ENCODE data around the gene FETUB. TPM values are rescaled to one million over a fixed set of nuclear protein-coding genes. Genes with fewer than 3 reads are reported as not detected.

The FETUB gene
- total RNA-seq (0.04 TPM), polyA plus RNA-seq (ENCODE audit: insufficient read depth in 1 of 8, insufficient read length in 8 of 8, low replicate concordance in 1 of 8) (under 1 TPM in 4 of 8 donors, not detected in 4; 0.10 to 0.55 (median 0.28) TPM)
- long read RNA-seq, donor 1: 0 reads
- long read RNA-seq, donor 2: 0 reads
- long read RNA-seq, donor 3: 0 reads
- long read RNA-seq, donor 4: 0 reads
- long read RNA-seq, donor 5: 0 reads
- long read RNA-seq, donor 6: 0 reads
- long read RNA-seq, donor 7: 0 reads
- long read RNA-seq, donor 8: 0 reads
- long read RNA-seq, donor 9: 0 reads
- long read RNA-seq, donor 10: 0 reads
- long read RNA-seq, donor 11: 0 reads

- WGBS (ENCODE audit: insufficient coverage): 92% methylated on average over 1 of the region's 1 CpG
- Histone ChIP-seq H3K27ac (ENCODE audit: low read length) (no peak within 1 kb of the TSS), H3K9me3 (replicated peaks; ENCODE audit: control insufficient read depth, low read depth, low read length) (no peaks in the 10 kb centered on the region), H3K4me3 (ENCODE audit: low read length) (no peak within 1 kb of the TSS), H3K36me3 (ENCODE audit: control insufficient read depth, insufficient read depth, low read length) (no peaks in the 10 kb centered on the region), H3K4me1 (ENCODE audit: control insufficient read depth, insufficient read depth, low read length) (no peaks in the 10 kb centered on the region), H3K27me3 (ENCODE audit: control insufficient read depth, insufficient read depth, low read length) (peaks cover 5% of the 10 kb centered on the region)
- no peak for DNase-seq
These were observed at the start of gene FETUB for GRCh38 chr3:186639778-186640472. Gene FETUB (plus strand): TSS chr3:186640399. CDS start chr3:186640461, 62 bp downstream.

GRCh38 chr3:186590580-186591295 lies 49.5 kb upstream of the FETUB start:
- Histone ChIP-seq H3K4me1 (ENCODE audit: control insufficient read depth, insufficient read depth, low read length) (no peaks in the 10 kb centered on the region), H3K36me3 (ENCODE audit: control insufficient read depth, insufficient read depth, low read length) (no peaks in the 10 kb centered on the region), H3K27ac (ENCODE audit: low read length) (no peak overlapping the region), H3K27me3 (ENCODE audit: control insufficient read depth, insufficient read depth, low read length) (no peaks in the 10 kb centered on the region), H3K4me3 (ENCODE audit: low read length) (no peak overlapping the region), H3K9me3 (replicated peaks; ENCODE audit: control insufficient read depth, low read depth, low read length) (no peaks in the 10 kb centered on the region)
- DNase-seq: no peak
- 76% methylated on average over 3 of the region's 7 CpGs for WGBS (ENCODE audit: insufficient coverage)

- DNase-seq: no peak
- H3K27ac ChIP-seq (ENCODE audit: low read length): no peak overlapping the region
- H3K36me3 ChIP-seq (ENCODE audit: control insufficient read depth, insufficient read depth, low read length): no peaks in the 10 kb centered on the region
- no peaks in the 10 kb centered on the region for H3K9me3 ChIP-seq (replicated peaks; ENCODE audit: control insufficient read depth, low read depth, low read length)
- H3K4me1 ChIP-seq (ENCODE audit: control insufficient read depth, insufficient read depth, low read length): no peaks in the 10 kb centered on the region
- no peaks in the 10 kb centered on the region for H3K27me3 ChIP-seq (ENCODE audit: control insufficient read depth, insufficient read depth, low read length)
- no peak overlapping the region for H3K4me3 ChIP-seq (ENCODE audit: low read length)
- no CpG with 5 or more reads among the region's 4 CpGs for WGBS (ENCODE audit: insufficient coverage)
These were observed 47.5 kb upstream of the FETUB start for GRCh38 chr3:186592682-186593081.

- no peaks in the 10 kb centered on the region for H3K4me1 ChIP-seq (ENCODE audit: control insufficient read depth, insufficient read depth, low read length)
- H3K36me3 ChIP-seq (ENCODE audit: control insufficient read depth, insufficient read depth, low read length): no peaks in the 10 kb centered on the region
- WGBS (ENCODE audit: insufficient coverage): 80% methylated on average over 1 of the region's 3 CpGs
- peaks cover 2% of the 10 kb centered on the region for H3K27me3 ChIP-seq (ENCODE audit: control insufficient read depth, insufficient read depth, low read length)
- no peak for DNase-seq
- H3K27ac ChIP-seq (ENCODE audit: low read length): no peak overlapping the region
- no peaks in the 10 kb centered on the region for H3K9me3 ChIP-seq (replicated peaks; ENCODE audit: control insufficient read depth, low read depth, low read length)
- H3K4me3 ChIP-seq (ENCODE audit: low read length): no peak overlapping the region
These were observed 46.3 kb upstream of the FETUB start for GRCh38 chr3:186593862-186594261.

- WGBS (ENCODE audit: insufficient coverage): 63% methylated on average over 3 of the region's 6 CpGs
- DNase-seq: no peak
- no peaks in the 10 kb centered on the region for H3K9me3 ChIP-seq (replicated peaks; ENCODE audit: control insufficient read depth, low read depth, low read length)
- no peak overlapping the region for H3K4me3 ChIP-seq (ENCODE audit: low read length)
- H3K27me3 ChIP-seq (ENCODE audit: control insufficient read depth, insufficient read depth, low read length): peaks cover 2% of the 10 kb centered on the region
- H3K27ac ChIP-seq (ENCODE audit: low read length): no peak overlapping the region
- H3K4me1 ChIP-seq (ENCODE audit: control insufficient read depth, insufficient read depth, low read length): no peaks in the 10 kb centered on the region
- H3K36me3 ChIP-seq (ENCODE audit: control insufficient read depth, insufficient read depth, low read length): no peaks in the 10 kb centered on the region
These were observed 45.5 kb upstream of the FETUB start for GRCh38 chr3:186594591-186595113.

- H3K36me3 ChIP-seq (ENCODE audit: control insufficient read depth, insufficient read depth, low read length): no peaks in the 10 kb centered on the region
- H3K4me1 ChIP-seq (ENCODE audit: control insufficient read depth, insufficient read depth, low read length): no peaks in the 10 kb centered on the region
- no peak overlapping the region for H3K27ac ChIP-seq (ENCODE audit: low read length)
- no CpG with 5 or more reads among the region's 17 CpGs for WGBS (ENCODE audit: insufficient coverage)
- no peak overlapping the region for H3K4me3 ChIP-seq (ENCODE audit: low read length)
- no peaks in the 10 kb centered on the region for H3K9me3 ChIP-seq (replicated peaks; ENCODE audit: control insufficient read depth, low read depth, low read length)
- H3K27me3 ChIP-seq (ENCODE audit: control insufficient read depth, insufficient read depth, low read length): peaks cover 2% of the 10 kb centered on the region
- no peak for DNase-seq
These were observed 43.5 kb upstream of the FETUB start for GRCh38 chr3:186596568-186597287.

GRCh38 chr3:186598108-186598784 lies 42.0 kb upstream of the FETUB start:
- Histone ChIP-seq H3K9me3 (replicated peaks; ENCODE audit: control insufficient read depth, low read depth, low read length) (no peaks in the 10 kb centered on the region), H3K4me1 (ENCODE audit: control insufficient read depth, insufficient read depth, low read length) (no peaks in the 10 kb centered on the region), H3K27me3 (ENCODE audit: control insufficient read depth, insufficient read depth, low read length) (peaks cover 4% of the 10 kb centered on the region), H3K27ac (ENCODE audit: low read length) (no peak overlapping the region), H3K4me3 (ENCODE audit: low read length) (no peak overlapping the region), H3K36me3 (ENCODE audit: control insufficient read depth, insufficient read depth, low read length) (no peaks in the 10 kb centered on the region)
- whole genome bisulfite sequencing (ENCODE audit: insufficient coverage): 68% methylated on average over 7 of the region's 11 CpGs
- no peak for DNase-seq

GRCh38 chr3:186598794-186599141 lies 41.4 kb upstream of the FETUB start:
- WGBS (ENCODE audit: insufficient coverage): no CpG with 5 or more reads among the region's 4 CpGs
- no peak overlapping the region for H3K4me3 ChIP-seq (ENCODE audit: low read length)
- DNase-seq: no peak
- H3K9me3 ChIP-seq (replicated peaks; ENCODE audit: control insufficient read depth, low read depth, low read length): no peaks in the 10 kb centered on the region
- H3K27ac ChIP-seq (ENCODE audit: low read length): no peak overlapping the region
- H3K27me3 ChIP-seq (ENCODE audit: control insufficient read depth, insufficient read depth, low read length): peaks cover 4% of the 10 kb centered on the region
- H3K36me3 ChIP-seq (ENCODE audit: control insufficient read depth, insufficient read depth, low read length): no peaks in the 10 kb centered on the region
- H3K4me1 ChIP-seq (ENCODE audit: control insufficient read depth, insufficient read depth, low read length): no peaks in the 10 kb centered on the region

GRCh38 chr3:186599142-186599784 lies 40.9 kb upstream of the FETUB start:
- H3K27ac ChIP-seq (ENCODE audit: low read length): no peak overlapping the region
- 75% methylated on average over 8 of the region's 12 CpGs for WGBS (ENCODE audit: insufficient coverage)
- H3K36me3 ChIP-seq (ENCODE audit: control insufficient read depth, insufficient read depth, low read length): no peaks in the 10 kb centered on the region

More at GRCh38 chr3:186599142-186599784, 40.9 kb upstream of the FETUB start:
- peaks cover 4% of the 10 kb centered on the region for H3K27me3 ChIP-seq (ENCODE audit: control insufficient read depth, insufficient read depth, low read length)
- no peaks in the 10 kb centered on the region for H3K9me3 ChIP-seq (replicated peaks; ENCODE audit: control insufficient read depth, low read depth, low read length)
- no peaks in the 10 kb centered on the region for H3K4me1 ChIP-seq (ENCODE audit: control insufficient read depth, insufficient read depth, low read length)
- no peak overlapping the region for H3K4me3 ChIP-seq (ENCODE audit: low read length)
- DNase-seq: no peak

Data from muscle of leg (tissue), 16 donors.